Measurements from ENCODE around the gene METTL13. TPM values are rescaled to one million over a fixed set of nuclear protein-coding genes. Genes with fewer than 3 reads are reported as not detected.

METTL13 gene
- total RNA-seq, 1 experiment from 2014 or later: 64.5 TPM

DNA sequence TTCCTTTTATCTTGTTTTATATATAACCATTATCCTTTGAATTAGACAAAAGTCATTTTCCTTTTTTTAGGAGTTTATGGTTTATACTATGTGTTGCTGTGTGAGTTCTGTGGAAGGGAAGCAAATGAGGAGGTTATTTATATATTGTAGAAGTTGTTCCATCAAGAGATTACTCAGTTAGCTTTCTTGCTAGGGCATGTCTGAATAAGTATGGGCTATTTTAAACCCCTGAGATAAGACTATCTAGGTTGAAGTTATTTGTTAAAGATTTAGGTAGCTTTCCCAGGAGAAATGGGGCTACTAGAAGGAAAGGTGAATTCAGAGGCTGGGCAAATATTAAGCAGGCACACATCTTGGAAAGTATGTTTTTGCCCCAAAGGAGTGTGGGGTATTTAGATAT is 23.4 kb upstream of the METTL13 start:
- H2BK5ac ChIP-seq (ENCODE audit: insufficient read length, low read length): no peak overlapping the region
- DNase-seq: no peak
- H3K9ac ChIP-seq (ENCODE audit: extremely low read depth, insufficient read length, low read length): no peak overlapping the region
- Mint-ChIP-seq H3K4me1 (peaks cover 13 to 14% of the 10 kb centered on the region in 2 experiments), H3K27me3 (ENCODE audit: low read depth) (no peaks in the 10 kb centered on the region; the same call in 1 of the 2 replicates), H3K9me3 (peaks cover 9 to 20% of the 10 kb centered on the region in 2 experiments), H3K4me3 (no peak overlapping the region), H3K36me3 (ENCODE audit: insufficient read depth in 1 of 3, low read depth in 3 of 3) (peaks cover 0 to 13% (median 10%) of the 10 kb centered on the region in 3 experiments; a peak in 5 of 7 replicates), H3K27ac (no peak overlapping the region)
- no peak overlapping the region for H4K5ac ChIP-seq (ENCODE audit: insufficient read length, low read depth, low read length)
- no peak overlapping the region for H3K23ac ChIP-seq (ENCODE audit: insufficient read length, low read depth, low read length)
- no peak overlapping the region for H3K14ac ChIP-seq (ENCODE audit: insufficient read depth, low read length)
- no peak overlapping the region for H4K91ac ChIP-seq (ENCODE audit: insufficient read length, low read depth, low read length)
- H3K4me1 ChIP-seq (ENCODE audit: insufficient read depth, low read length): peaks cover 12% of the 10 kb centered on the region; the same call in 1 of the 2 replicates
- no peak overlapping the region for H3K56ac ChIP-seq (ENCODE audit: insufficient read length, low read depth, low read length)
- no peak overlapping the region for H2BK15ac ChIP-seq (ENCODE audit: low read depth, low read length)
- H3K9me3 ChIP-seq (ENCODE audit: control insufficient read depth, low read depth, low read length): no peaks in the 10 kb centered on the region
- H3K18ac ChIP-seq (ENCODE audit: insufficient read length, low read depth, low read length): no peak overlapping the region
- H2AK5ac ChIP-seq (ENCODE audit: insufficient read length, low read length): no peak overlapping the region
- no peak overlapping the region for H2BK12ac ChIP-seq (ENCODE audit: insufficient read length, low read depth, low read length)
- no peak overlapping the region for H2BK120ac ChIP-seq (ENCODE audit: low read depth, low read length, poor library complexity, severe bottlenecking)
- no peak overlapping the region for H3K4ac ChIP-seq (ENCODE audit: low read depth, low read length)
- H3K79me2 ChIP-seq (ENCODE audit: insufficient read depth, low read length): no peaks in the 10 kb centered on the region
- no peak overlapping the region for H3T11ph ChIP-seq (ENCODE audit: low read length)
- no peaks in the 10 kb centered on the region for H3K23me2 ChIP-seq (ENCODE audit: insufficient read length, low read depth, low read length, poor library complexity, severe bottlenecking)
- H3K27me3 ChIP-seq (ENCODE audit: insufficient read depth, low read length): no peaks in the 10 kb centered on the region
- no peaks in the 10 kb centered on the region for H3K79me1 ChIP-seq (ENCODE audit: insufficient read depth, low read depth, low read length, poor library complexity, severe bottlenecking)
- H3K4me2 ChIP-seq (ENCODE audit: insufficient read depth, insufficient read length, low read length): no peak overlapping the region
- H2AFZ ChIP-seq (ENCODE audit: low read length): no peak overlapping the region
- H3K27ac ChIP-seq (ENCODE audit: insufficient read length, low read depth, low read length): no peak overlapping the region
- no peaks in the 10 kb centered on the region for H4K20me1 ChIP-seq (ENCODE audit: control insufficient read depth, insufficient read depth, insufficient read length)
- TF ChIP-seq, protein P1, sequence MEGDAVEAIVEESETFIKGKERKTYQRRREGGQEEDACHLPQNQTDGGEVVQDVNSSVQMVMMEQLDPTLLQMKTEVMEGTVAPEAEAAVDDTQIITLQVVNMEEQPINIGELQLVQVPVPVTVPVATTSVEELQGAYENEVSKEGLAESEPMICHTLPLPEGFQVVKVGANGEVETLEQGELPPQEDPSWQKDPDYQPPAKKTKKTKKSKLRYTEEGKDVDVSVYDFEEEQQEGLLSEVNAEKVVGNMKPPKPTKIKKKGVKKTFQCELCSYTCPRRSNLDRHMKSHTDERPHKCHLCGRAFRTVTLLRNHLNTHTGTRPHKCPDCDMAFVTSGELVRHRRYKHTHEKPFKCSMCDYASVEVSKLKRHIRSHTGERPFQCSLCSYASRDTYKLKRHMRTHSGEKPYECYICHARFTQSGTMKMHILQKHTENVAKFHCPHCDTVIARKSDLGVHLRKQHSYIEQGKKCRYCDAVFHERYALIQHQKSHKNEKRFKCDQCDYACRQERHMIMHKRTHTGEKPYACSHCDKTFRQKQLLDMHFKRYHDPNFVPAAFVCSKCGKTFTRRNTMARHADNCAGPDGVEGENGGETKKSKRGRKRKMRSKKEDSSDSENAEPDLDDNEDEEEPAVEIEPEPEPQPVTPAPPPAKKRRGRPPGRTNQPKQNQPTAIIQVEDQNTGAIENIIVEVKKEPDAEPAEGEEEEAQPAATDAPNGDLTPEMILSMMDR (conservative IDR thresholded peaks at IDR 0.05): no peak
- H4K8ac ChIP-seq (replicated peaks; ENCODE audit: insufficient read length, low read depth, low read length): no peak overlapping the region
- no peak overlapping the region for H2BK20ac ChIP-seq (ENCODE audit: low read depth, low read length, poor library complexity, severe bottlenecking)
